OCI-LY1 (cell line): ENCODE data around the gene MCCD1.
"Not testable (repeated sequence)": the region's sequence is repeated elsewhere in the genome, so short reads cannot be mapped to it uniquely, and the experiment has no call there.

Source experiments
- H2AFZ ChIP-seq: fragments of 200-600 bp; sonication (generic), shearing (Covaris generic); 2 replicates; pipeline ENCODE4 v1.6.0; 2014; ENCODE audit warnings: antibody characterized with exemption, mild to moderate bottlenecking, low read length
- H3F3A ChIP-seq: fragments of 200-600 bp; sonication (generic), shearing (Covaris generic); 2 replicates; pipeline ENCODE4 v1.6.0; 2014; ENCODE audit warnings: mild to moderate bottlenecking, antibody characterized with exemption, low read length, moderate library complexity; ENCODE audit not compliant: insufficient read depth
- H3K27ac ChIP-seq: fragments of 200-600 bp; sonication (generic); 2 replicates; pipeline ENCODE4 v1.5.1; 2014; ENCODE audit warnings: low read length, mixed run types, mild to moderate bottlenecking, low read depth; ENCODE audit not compliant: poor library complexity, severe bottlenecking
- H3K27me3 ChIP-seq: fragments of 200-600 bp; sonication (generic); 2 replicates; pipeline ENCODE4 v1.6.0; 2014; ENCODE audit warnings: antibody characterized with exemption, mild to moderate bottlenecking, low read length, moderate library complexity; ENCODE audit not compliant: insufficient read depth
- H3K36me3 ChIP-seq: fragments of 200-600 bp; sonication (generic); 2 replicates; pipeline ENCODE4 v1.6.1; 2014; ENCODE audit warnings: mild to moderate bottlenecking, antibody characterized with exemption, low read length, moderate library complexity, mixed read lengths; ENCODE audit not compliant: insufficient read depth
- H3K4me1 ChIP-seq: fragments of 200-600 bp; sonication (generic); 2 replicates; pipeline ENCODE4 v1.5.1; 2014; ENCODE audit warnings: mild to moderate bottlenecking, low read length, moderate library complexity; ENCODE audit not compliant: insufficient read depth, severe bottlenecking
- H3K4me2 ChIP-seq: fragments of 200-600 bp; sonication (generic), shearing (Covaris generic); 2 replicates; pipeline ENCODE4 v1.6.1; 2014; ENCODE audit warnings: low read length
- H3K4me3 ChIP-seq: fragments of 200-600 bp; sonication (generic); 2 replicates; pipeline ENCODE4 v1.5.1; 2014; ENCODE audit warnings: low read length, low read depth, mild to moderate bottlenecking, mixed read lengths; ENCODE audit not compliant: poor library complexity, severe bottlenecking
- H3K79me2 ChIP-seq: fragments of 200-600 bp; shearing (Covaris generic); 2 replicates; pipeline ENCODE4 v1.6.1; 2016; ENCODE audit warnings: mixed run types, low read length, mixed read lengths; ENCODE audit not compliant: insufficient read depth
- H3K9ac ChIP-seq: fragments of 200-600 bp; sonication (generic), shearing (Covaris generic); 2 replicates; pipeline ENCODE4 v1.6.1; 2014; ENCODE audit warnings: mild to moderate bottlenecking, low read length, mixed read lengths
- H3K9me2 ChIP-seq: fragments of 200-600 bp; sonication (generic), shearing (Covaris generic); 2 replicates; pipeline ENCODE4 v1.6.1; 2014; ENCODE audit warnings: low read depth, mild to moderate bottlenecking, low read length, mixed read lengths
- H3K9me3 ChIP-seq: fragments of 200-600 bp; shearing (Covaris generic); 2 replicates; pipeline ENCODE4 v1.6.1; 2014; ENCODE audit warnings: low read length, mixed read lengths
- H4K20me1 ChIP-seq: fragments of 200-600 bp; sonication (generic), shearing (Covaris generic); 2 replicates; pipeline ENCODE4 v1.6.0; 2016; ENCODE audit warnings: mild to moderate bottlenecking, low read length; ENCODE audit not compliant: insufficient read depth
- EZH2 ChIP-seq: fragments of 200-600 bp; sonication (generic), shearing (Covaris generic); IDR thresholded peaks from 2 replicates; pipeline ENCODE4 v1.8.0; 2017; ENCODE audit warnings: borderline replicate concordance, mixed run types, mild to moderate bottlenecking, antibody characterized with exemption, low read length, moderate library complexity, mixed read lengths
- TF ChIP-seq, protein P1 (sequence below): fragments of 200-600 bp; sonication (generic), shearing (Covaris generic); IDR thresholded peaks from 2 replicates; pipeline ENCODE4 v1.5.1; 2017; ENCODE audit warnings: mild to moderate bottlenecking, antibody characterized with exemption, low read length, moderate library complexity, mixed read lengths

MCCD1 gene

DNA sequence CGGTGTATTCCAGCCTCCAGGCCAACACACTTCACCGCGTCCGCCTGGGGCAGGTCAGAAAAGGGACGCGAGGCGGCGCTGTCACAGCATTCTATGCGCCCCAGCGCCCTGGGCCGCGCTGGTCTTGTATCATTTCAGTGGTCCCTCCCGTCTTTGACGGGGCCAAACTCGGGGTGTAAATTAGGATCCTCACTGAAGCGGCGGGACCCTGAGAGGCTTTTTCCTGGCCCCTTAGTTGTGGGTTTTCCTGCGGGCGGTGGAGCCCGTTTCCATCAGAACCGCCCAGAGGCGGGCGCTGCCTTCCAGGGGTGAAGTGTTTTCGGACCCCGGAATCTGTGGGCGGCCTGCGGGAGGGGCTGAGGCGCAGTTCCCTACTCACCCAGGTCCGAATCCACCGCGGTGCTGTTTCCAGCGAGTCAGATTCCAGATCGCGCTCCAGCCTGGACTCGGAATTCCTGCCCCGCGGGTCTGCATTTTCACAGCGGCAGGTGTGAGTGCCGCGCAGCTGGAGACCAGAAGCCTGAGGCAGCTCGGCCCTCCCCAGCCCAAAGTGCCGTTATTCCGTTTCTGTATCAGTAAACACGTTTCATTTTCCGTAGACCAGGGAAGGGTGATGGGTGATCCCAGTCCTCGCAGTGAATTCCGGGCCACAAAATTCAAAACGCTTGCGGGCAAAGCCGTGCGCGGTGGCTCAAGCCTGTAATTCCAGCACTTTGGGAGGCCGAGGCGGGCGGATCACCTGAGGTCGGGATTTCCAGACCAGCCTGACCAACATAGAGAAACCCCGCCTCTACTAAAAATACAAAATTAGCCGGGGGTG is 34.7 kb upstream of the MCCD1 start:
- Histone ChIP-seq H3K9ac (peak overlapping the region; percentile 91), H4K20me1 (no peaks in the 10 kb centered on the region), H3K4me2 (peak overlapping the region; percentile 84), H3K79me2 (peaks cover 17% of the 10 kb centered on the region), H3K27ac (peak overlapping the region; percentile 82), H3K4me3 (peak overlapping the region; percentile 95), H3K27me3 (no peaks in the 10 kb centered on the region), H3K9me2 (no peaks in the 10 kb centered on the region), H3K4me1 (peaks cover 49% of the 10 kb centered on the region), H2AFZ (peak overlapping the region; percentile 90), H3F3A (no peaks in the 10 kb centered on the region), H3K9me3 (no peaks in the 10 kb centered on the region), H3K36me3 (no peaks in the 10 kb centered on the region)
- TF ChIP-seq, protein P1, sequence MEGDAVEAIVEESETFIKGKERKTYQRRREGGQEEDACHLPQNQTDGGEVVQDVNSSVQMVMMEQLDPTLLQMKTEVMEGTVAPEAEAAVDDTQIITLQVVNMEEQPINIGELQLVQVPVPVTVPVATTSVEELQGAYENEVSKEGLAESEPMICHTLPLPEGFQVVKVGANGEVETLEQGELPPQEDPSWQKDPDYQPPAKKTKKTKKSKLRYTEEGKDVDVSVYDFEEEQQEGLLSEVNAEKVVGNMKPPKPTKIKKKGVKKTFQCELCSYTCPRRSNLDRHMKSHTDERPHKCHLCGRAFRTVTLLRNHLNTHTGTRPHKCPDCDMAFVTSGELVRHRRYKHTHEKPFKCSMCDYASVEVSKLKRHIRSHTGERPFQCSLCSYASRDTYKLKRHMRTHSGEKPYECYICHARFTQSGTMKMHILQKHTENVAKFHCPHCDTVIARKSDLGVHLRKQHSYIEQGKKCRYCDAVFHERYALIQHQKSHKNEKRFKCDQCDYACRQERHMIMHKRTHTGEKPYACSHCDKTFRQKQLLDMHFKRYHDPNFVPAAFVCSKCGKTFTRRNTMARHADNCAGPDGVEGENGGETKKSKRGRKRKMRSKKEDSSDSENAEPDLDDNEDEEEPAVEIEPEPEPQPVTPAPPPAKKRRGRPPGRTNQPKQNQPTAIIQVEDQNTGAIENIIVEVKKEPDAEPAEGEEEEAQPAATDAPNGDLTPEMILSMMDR: peak; percentile 95
- no peak for TF ChIP-seq EZH2

DNA sequence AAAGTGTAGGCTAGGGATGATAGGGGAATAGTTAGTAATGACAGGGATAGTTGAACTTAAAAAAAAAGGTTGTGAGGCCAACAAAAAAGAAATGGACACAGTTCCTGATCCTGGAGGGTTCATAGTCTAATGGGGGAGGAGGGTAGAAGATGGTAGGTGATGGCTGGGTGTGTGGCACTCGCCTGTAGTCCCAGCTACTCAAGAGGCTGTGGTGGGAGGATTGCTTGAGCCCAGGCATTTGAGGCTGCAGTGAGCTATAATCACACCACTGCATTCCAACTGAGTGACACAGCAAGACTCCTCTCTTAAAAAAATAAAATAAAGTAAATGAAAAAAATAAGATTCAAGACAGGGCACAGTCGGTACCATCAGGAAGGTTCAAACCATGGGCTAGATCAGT is 33.2 kb upstream of the MCCD1 start:
- no peak overlapping the region for H2AFZ ChIP-seq
- H3F3A ChIP-seq: no peaks in the 10 kb centered on the region
- H3K4me1 ChIP-seq: peaks cover 52% of the 10 kb centered on the region
- peaks cover 29% of the 10 kb centered on the region for H3K79me2 ChIP-seq
- no peaks in the 10 kb centered on the region for H3K27me3 ChIP-seq
- H3K4me3 ChIP-seq: peak overlapping the region; percentile 95
- no peaks in the 10 kb centered on the region for H3K9me3 ChIP-seq
- peak overlapping the region; percentile 91 for H3K9ac ChIP-seq
- H3K4me2 ChIP-seq: peak overlapping the region; percentile 84
- H3K9me2 ChIP-seq: no peaks in the 10 kb centered on the region
- TF ChIP-seq, protein P1: no peak
- TF ChIP-seq EZH2: no peak
- peaks cover 1% of the 10 kb centered on the region for H3K36me3 ChIP-seq
- H3K27ac ChIP-seq: peak overlapping the region; percentile 82
- H4K20me1 ChIP-seq: no peaks in the 10 kb centered on the region

DNA sequence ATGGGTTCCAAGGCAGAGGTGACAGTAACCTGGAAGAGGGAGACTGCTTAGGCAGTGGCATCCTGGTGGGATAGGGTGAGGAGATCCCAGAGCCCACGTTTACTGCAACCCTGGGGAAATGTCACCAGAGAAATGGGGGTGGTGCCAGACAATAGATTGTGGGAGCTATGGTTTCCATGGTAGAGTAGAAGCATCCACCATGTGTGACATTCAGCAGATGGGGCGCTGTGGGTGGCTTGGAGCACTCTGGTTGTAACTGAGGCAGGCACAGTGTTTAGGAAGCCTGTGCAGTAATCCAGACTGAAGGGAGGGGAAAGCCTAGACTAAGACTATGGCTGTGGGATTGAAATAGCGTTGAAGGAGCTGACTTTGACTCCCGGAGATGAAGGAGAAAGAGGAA is 31.9 kb upstream of the MCCD1 start:
- H3K4me3 ChIP-seq: peak overlapping the region; percentile 95
- peaks cover 41% of the 10 kb centered on the region for H3K79me2 ChIP-seq
- not testable (repeated sequence) for H3F3A ChIP-seq, H4K20me1 ChIP-seq, H3K36me3 ChIP-seq, H3K9me3 ChIP-seq, H3K9me2 ChIP-seq, H2AFZ ChIP-seq, H3K27me3 ChIP-seq
- peak overlapping the region; percentile 84 for H3K4me2 ChIP-seq
- H3K27ac ChIP-seq: peak overlapping the region; percentile 65
- peaks cover 42% of the 10 kb centered on the region for H3K4me1 ChIP-seq
- H3K9ac ChIP-seq: peak overlapping the region; percentile 58; the same call in 1 of the 2 replicates
